Measurements from ENCODE around the gene ADA. TPM values are rescaled to one million over a fixed set of nuclear protein-coding genes. Genes with fewer than 3 reads are reported as not detected.

The ADA gene
- total RNA-seq, 4 donors from 2014 or later, result 2.2 to 5.1 (median 3.0) TPM

DNA sequence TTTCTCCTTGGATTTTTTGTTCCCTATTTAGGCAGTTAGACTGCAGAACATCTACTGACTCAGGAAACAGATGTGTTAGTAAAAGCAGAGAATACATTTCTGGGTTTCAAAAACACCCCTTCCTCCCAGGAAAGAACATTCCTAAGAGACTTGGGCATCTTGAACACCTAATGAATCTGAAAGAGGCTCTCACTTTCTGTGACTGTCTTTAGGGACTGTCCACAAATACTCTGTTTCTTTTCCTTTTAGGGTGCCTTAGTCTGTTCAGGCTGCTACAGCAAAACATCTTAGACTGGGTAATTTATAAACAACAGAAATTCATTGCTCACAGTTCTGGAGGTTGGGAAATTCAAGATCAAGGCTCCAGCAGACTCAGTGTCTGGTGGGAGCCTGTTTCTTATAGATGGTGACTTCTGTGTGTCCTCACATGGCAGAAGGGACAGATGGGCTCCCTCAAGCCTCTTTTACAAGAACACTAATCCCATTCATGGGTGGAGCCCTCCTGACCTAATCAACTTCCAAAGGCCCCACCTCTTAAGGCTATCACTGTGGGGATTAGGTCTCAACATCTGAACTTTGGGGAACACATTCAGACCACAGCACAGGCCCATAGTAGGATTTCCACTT is 44.3 kb upstream of the ADA start:
- Histone ChIP-seq H3K27ac (peak overlapping the region; percentile 47 to 83 (median 66)), H3K4me3 (no peak overlapping the region), H3K4me1 (peaks cover 27 to 41% of the 10 kb centered on the region in 2 donors), H3K27me3 (no peaks in the 10 kb centered on the region), H3K36me3 (no peaks in the 10 kb centered on the region), H3K9me3 (no peaks in the 10 kb centered on the region)
- TF ChIP-seq, protein P1, sequence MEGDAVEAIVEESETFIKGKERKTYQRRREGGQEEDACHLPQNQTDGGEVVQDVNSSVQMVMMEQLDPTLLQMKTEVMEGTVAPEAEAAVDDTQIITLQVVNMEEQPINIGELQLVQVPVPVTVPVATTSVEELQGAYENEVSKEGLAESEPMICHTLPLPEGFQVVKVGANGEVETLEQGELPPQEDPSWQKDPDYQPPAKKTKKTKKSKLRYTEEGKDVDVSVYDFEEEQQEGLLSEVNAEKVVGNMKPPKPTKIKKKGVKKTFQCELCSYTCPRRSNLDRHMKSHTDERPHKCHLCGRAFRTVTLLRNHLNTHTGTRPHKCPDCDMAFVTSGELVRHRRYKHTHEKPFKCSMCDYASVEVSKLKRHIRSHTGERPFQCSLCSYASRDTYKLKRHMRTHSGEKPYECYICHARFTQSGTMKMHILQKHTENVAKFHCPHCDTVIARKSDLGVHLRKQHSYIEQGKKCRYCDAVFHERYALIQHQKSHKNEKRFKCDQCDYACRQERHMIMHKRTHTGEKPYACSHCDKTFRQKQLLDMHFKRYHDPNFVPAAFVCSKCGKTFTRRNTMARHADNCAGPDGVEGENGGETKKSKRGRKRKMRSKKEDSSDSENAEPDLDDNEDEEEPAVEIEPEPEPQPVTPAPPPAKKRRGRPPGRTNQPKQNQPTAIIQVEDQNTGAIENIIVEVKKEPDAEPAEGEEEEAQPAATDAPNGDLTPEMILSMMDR (IDR thresholded peaks at IDR 0.05 in 4 of 5, conservative IDR thresholded peaks at IDR 0.05 in 1 of 5), result no peak
- no peak for TF ChIP-seq POLR2A (IDR thresholded peaks at IDR 0.05)
- ATAC-seq (no peak), DNase-seq (no peak)
- intact Hi-C loops (cut with DNase I; ENCODE audit: low total_unique reads) (no loop called here), in situ Hi-C loops (cut with MboI; ENCODE audit: low sequenced_read_pairs in 4 of 4) (no loop called here)

DNA sequence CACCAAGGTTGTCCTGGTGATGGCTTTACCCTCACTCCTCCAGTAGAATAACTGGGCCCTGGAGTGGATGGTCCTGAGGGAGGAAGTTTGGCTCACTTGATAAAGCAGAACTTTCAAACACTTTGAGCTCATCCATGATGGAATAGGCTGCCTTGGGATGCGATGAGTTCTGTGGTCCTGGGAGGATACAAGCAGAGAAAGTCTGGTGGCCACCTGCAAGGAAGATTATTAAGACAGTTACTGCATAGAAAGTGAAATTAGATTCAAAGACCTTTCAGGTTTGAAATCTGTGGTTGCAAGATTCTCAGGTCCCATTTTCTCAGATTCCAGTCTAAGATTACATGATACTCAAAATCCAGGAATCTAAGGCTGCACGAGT is 43.8 kb upstream of the ADA start:
- no peaks in the 10 kb centered on the region for H3K9me3 ChIP-seq
- no peak for ATAC-seq
- H3K4me1 ChIP-seq, result peaks cover 24 to 40% of the 10 kb centered on the region in 2 donors
- H3K27me3 ChIP-seq, result no peaks in the 10 kb centered on the region
- no peak for TF ChIP-seq POLR2A (IDR thresholded peaks at IDR 0.05)
- TF ChIP-seq, protein P1 (IDR thresholded peaks at IDR 0.05 in 4 of 5, conservative IDR thresholded peaks at IDR 0.05 in 1 of 5), result no peak
- H3K36me3 ChIP-seq, result no peaks in the 10 kb centered on the region
- H3K27ac ChIP-seq, result peak overlapping the region; percentile 47 to 83 (median 66)
- in situ Hi-C loops (cut with MboI; ENCODE audit: low sequenced_read_pairs in 4 of 4) (no loop called here), intact Hi-C loops (cut with DNase I; ENCODE audit: low total_unique reads) (no loop called here)
- no peak overlapping the region for H3K4me3 ChIP-seq
- no peak for DNase-seq

GRCh38 chr20:44694159-44694558 is 42.7 kb upstream of the ADA start:
- ATAC-seq (no peak), DNase-seq (no peak)
- H3K27ac ChIP-seq, result peak overlapping the region; percentile 47 to 83 (median 66)
- H3K36me3 ChIP-seq, result no peaks in the 10 kb centered on the region
- H3K9me3 ChIP-seq, result no peaks in the 10 kb centered on the region
- peaks cover 24 to 40% of the 10 kb centered on the region in 2 donors for H3K4me1 ChIP-seq
- intact Hi-C loops (cut with DNase I; ENCODE audit: low total_unique reads), result no loop called here
- TF ChIP-seq, protein P1 (IDR thresholded peaks at IDR 0.05 in 4 of 5, conservative IDR thresholded peaks at IDR 0.05 in 1 of 5), result no peak
- in situ Hi-C loops (cut with MboI; ENCODE audit: low sequenced_read_pairs in 4 of 4), result no loop called here
- no peaks in the 10 kb centered on the region for H3K27me3 ChIP-seq
- H3K4me3 ChIP-seq, result no peak overlapping the region

DNA sequence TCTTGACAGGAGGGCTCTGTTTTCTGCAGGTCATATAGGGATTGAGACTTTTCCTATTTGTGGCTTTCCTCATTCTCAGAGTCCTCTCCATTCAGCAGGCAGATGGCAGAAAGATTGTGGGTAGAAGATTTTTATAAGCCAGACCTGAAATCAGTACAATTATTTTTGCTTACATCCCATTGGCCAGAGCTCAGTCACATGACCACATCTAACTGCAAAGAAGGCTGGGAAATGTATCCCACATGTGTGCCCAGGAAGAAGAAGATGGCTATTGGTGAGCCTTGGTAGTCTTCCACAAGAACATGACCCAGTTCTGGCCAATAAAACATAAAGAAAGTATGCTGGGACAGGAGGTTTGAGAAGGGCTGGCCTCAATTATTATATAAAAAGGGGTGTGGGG is 42.1 kb upstream of the ADA start:
- Histone ChIP-seq H3K36me3 (no peaks in the 10 kb centered on the region), H3K27me3 (no peaks in the 10 kb centered on the region), H3K4me1 (peaks cover 24 to 40% of the 10 kb centered on the region in 2 donors), H3K27ac (peak overlapping the region; percentile 47 to 83 (median 66)), H3K4me3 (no peak overlapping the region), H3K9me3 (no peaks in the 10 kb centered on the region)
- intact Hi-C loops (cut with DNase I; ENCODE audit: low total_unique reads), result loop anchor here (1.0 kb wide), 1 partner anchor 21 kb away; no protein-coding TSS in a partner anchor
- TF ChIP-seq POLR2A (IDR thresholded peaks at IDR 0.05), result no peak
- TF ChIP-seq, protein P1 (IDR thresholded peaks at IDR 0.05 in 4 of 5, conservative IDR thresholded peaks at IDR 0.05 in 1 of 5), result no peak
- in situ Hi-C loops (cut with MboI; ENCODE audit: low sequenced_read_pairs in 4 of 4), result no loop called here
- DNase-seq, result no peak
- no peak for ATAC-seq
